HepG2 (cell line): ENCODE data around the gene DAG1. TPM values are rescaled to one million over a fixed set of nuclear protein-coding genes. Genes with fewer than 3 reads are reported as not detected.

Experiments used
- AHR ChIP-seq: IDR thresholded peaks from 2 replicates; pipeline ENCODE4 v1.6.1; 2018; ENCODE audit warnings: missing genetic modification reagents, missing compliant biosample characterization
- CC2D1A ChIP-seq: sonication (generic); formaldehyde crosslinking; IDR thresholded peaks from 2 replicates; pipeline ENCODE4 v1.8.1; 2023; ENCODE audit warnings: mild to moderate bottlenecking, missing genetic modification reagents
- DMAP1 ChIP-seq: IDR thresholded peaks from 2 replicates; pipeline ENCODE4 v1.6.1; 2016
- EED ChIP-seq: sonication (generic); formaldehyde crosslinking; IDR thresholded peaks from 2 replicates; pipeline ENCODE4 v1.5.0; 2020; ENCODE audit warnings: mild to moderate bottlenecking, missing genetic modification reagents
- FOXK1 ChIP-seq: sonication (generic); formaldehyde crosslinking; IDR thresholded peaks from 2 replicates; pipeline ENCODE4 v1.4.0; 2020; ENCODE audit warnings: low read depth, missing genetic modification reagents, borderline replicate concordance
- GPN1 ChIP-seq: sonication (generic); formaldehyde crosslinking; IDR thresholded peaks from 2 replicates; pipeline ENCODE4 v1.5.1; 2020; ENCODE audit warnings: missing genetic modification reagents, borderline replicate concordance
- HIVEP1 ChIP-seq: sonication (generic); formaldehyde crosslinking; IDR thresholded peaks from 2 replicates; pipeline ENCODE4 v1.4.0; 2020; ENCODE audit warnings: mild to moderate bottlenecking, missing genetic modification reagents
- KAT2B ChIP-seq: fragments of 150-350 bp; IDR thresholded peaks from 2 replicates; pipeline ENCODE4 v1.6.1; 2014; ENCODE audit warnings: low read depth, low read length, borderline replicate concordance
- MBD4 ChIP-seq: IDR thresholded peaks from 2 replicates; pipeline ENCODE4 v1.6.1; 2012; ENCODE audit warnings: low read length, inconsistent platforms, borderline replicate concordance
- MYNN ChIP-seq: sonication (generic); formaldehyde crosslinking; IDR thresholded peaks from 2 replicates; pipeline ENCODE4 v1.4.0; 2020; ENCODE audit warnings: mild to moderate bottlenecking, low read depth, missing genetic modification reagents
- NFATC3 ChIP-seq: sonication (generic); formaldehyde crosslinking; IDR thresholded peaks from 2 replicates; pipeline ENCODE4 v1.5.1; 2020; ENCODE audit warnings: mild to moderate bottlenecking, missing genetic modification reagents
- SMAD9 ChIP-seq: sonication (generic); formaldehyde crosslinking; IDR thresholded peaks from 2 replicates; pipeline ENCODE4 v1.5.1; 2020; ENCODE audit warnings: mild to moderate bottlenecking, missing genetic modification reagents
- ZFAT ChIP-seq: sonication (generic); formaldehyde crosslinking; conservative IDR thresholded peaks from 2 replicates; pipeline ENCODE4 v1.8.1; 2023; ENCODE audit warnings: missing genetic modification reagents, inconsistent platforms
- ZFP1 ChIP-seq: IDR thresholded peaks from 2 replicates; pipeline ENCODE4 v1.6.1; 2016
- ZFP37 ChIP-seq: sonication (generic); formaldehyde crosslinking; IDR thresholded peaks from 2 replicates; pipeline ENCODE4 v1.4.0; 2020; ENCODE audit warnings: missing genetic modification reagents, borderline replicate concordance
- ZNF281 ChIP-seq: sonication (generic); formaldehyde crosslinking; IDR thresholded peaks from 2 replicates; pipeline ENCODE4 v1.4.0; 2020; ENCODE audit warnings: missing genetic modification reagents, borderline replicate concordance
- ZNF331 ChIP-seq: sonication (generic); formaldehyde crosslinking; IDR thresholded peaks from 2 replicates; pipeline ENCODE4 v1.4.0; 2020; ENCODE audit warnings: missing genetic modification reagents
- ZNF552 ChIP-seq: sonication (generic); formaldehyde crosslinking; IDR thresholded peaks from 2 replicates; pipeline ENCODE4 v1.9.0; 2022; ENCODE audit warnings: missing genetic modification reagents, mild to moderate bottlenecking, borderline replicate concordance
- ZNF562 ChIP-seq: sonication (generic); formaldehyde crosslinking; IDR thresholded peaks from 2 replicates; pipeline ENCODE4 v1.8.0; 2022; ENCODE audit warnings: missing genetic modification reagents, borderline replicate concordance
- ZNF569 ChIP-seq: sonication (generic); formaldehyde crosslinking; IDR thresholded peaks from 2 replicates; pipeline ENCODE4 v1.5.0; 2020; ENCODE audit warnings: mild to moderate bottlenecking, missing genetic modification reagents, moderate library complexity, borderline replicate concordance
- ZNF709 ChIP-seq: sonication (generic); formaldehyde crosslinking; IDR thresholded peaks from 2 replicates; pipeline ENCODE4 v1.5.0; 2020; ENCODE audit warnings: mild to moderate bottlenecking, missing genetic modification reagents
- polyA plus RNA-seq, 8 experiments: library from polyadenylated mRNA; depleted of rRNA in 3 of 8; stranded (reverse) in 7 of 8; unstranded in 1 of 8; fragments of >200 nt; fragmentation: Illumina TruSeq in 4 of 8; extraction: Trizol in 4 of 8; gene quantifications; 2 replicates each; pipeline versions ENCODE4 v1.2.1 to v1.2.3, GENCODE V29; 2011 to 2016; ENCODE audit warnings: low read depth in 4 of 8, missing spikeins in 1 of 8, mixed read lengths in 1 of 8; ENCODE audit not compliant: insufficient read depth in 1 of 8
- total RNA-seq, 5 experiments: library from RNA; depleted of rRNA; stranded (reverse); fragments of >200 nt; fragmentation: Illumina TruSeq; extraction: Trizol; gene quantifications; 2 replicates each; pipeline ENCODE4 v1.2.3, GENCODE V29; 2016; ENCODE audit warnings: low read depth in 1 of 5
- TF ChIP-seq, protein P1 (sequence below): sonication (generic); formaldehyde crosslinking; conservative IDR thresholded peaks from 2 replicates; pipeline ENCODE4 v1.8.0; 2022; ENCODE audit warnings: low read depth, missing genetic modification reagents
- TF ChIP-seq, protein P2 (sequence below): sonication (generic); formaldehyde crosslinking; IDR thresholded peaks from 2 replicates; pipeline ENCODE4 v1.5.0; 2020; ENCODE audit warnings: missing genetic modification reagents
- TF ChIP-seq, protein P3 (sequence below): sonication (generic); formaldehyde crosslinking; IDR thresholded peaks from 2 replicates; pipeline ENCODE4 v1.5.1; 2020; ENCODE audit warnings: missing genetic modification reagents, mild to moderate bottlenecking, borderline replicate concordance

DAG1 gene
- total and polyA plus RNA-seq, 2 of the 13 experiments (the other 11 are each of a cell fraction or from before 2014, with no cell fraction given): 47.3 to 50.4 TPM

DNA sequence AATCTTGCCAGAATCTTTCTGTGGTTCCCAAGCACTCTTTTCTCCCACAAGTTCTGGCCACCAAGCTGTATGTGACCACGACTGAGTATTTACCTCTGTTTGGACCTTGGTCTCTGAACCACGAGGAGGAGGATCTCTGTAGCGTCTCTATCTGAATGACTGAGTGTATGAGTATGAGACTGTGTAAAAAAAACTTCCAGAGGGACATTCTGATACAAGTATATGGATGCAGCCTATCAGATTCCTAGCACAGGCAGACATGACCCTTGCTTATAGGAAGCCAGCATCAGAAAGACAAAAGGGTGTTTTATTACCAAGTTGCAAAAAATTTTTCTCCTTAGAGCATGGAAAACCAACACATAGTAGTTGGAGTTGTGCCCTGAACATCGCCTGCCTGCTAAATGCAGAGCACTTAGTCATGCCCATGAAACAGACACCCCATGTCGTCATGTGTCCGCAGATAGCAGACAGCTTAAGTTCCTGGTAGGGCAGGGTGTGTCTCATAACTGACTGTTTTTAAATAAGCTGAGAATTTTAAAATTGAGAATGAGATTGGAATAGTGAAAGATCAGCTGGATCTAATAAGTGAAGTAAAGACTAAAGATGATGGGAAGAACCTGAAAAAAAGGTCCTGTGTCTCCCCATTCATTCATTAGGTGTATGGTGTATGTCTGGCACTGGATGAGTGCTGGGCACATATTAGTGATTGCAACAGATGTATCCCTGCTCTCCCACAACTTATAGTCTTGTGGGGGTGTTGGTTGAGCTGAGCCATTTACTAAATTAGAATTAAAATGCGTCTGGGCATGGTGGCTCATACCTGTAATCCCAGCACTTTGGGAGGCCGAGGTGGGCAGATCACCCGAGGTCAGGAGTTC lies 30.9 kb downstream of the DAG1 start (continued):
- no peak for TF ChIP-seq ZNF562
- TF ChIP-seq HIVEP1 (CRISPR knock-in tag): no peak
- no peak for TF ChIP-seq ZNF569
- no peak for TF ChIP-seq AHR (CRISPR knock-in tag)
- TF ChIP-seq NFATC3 (CRISPR knock-in tag): no peak
- TF ChIP-seq CC2D1A (CRISPR knock-in tag): no peak
- no peak for TF ChIP-seq ZNF552 (CRISPR knock-in tag)
- TF ChIP-seq, protein P1, sequence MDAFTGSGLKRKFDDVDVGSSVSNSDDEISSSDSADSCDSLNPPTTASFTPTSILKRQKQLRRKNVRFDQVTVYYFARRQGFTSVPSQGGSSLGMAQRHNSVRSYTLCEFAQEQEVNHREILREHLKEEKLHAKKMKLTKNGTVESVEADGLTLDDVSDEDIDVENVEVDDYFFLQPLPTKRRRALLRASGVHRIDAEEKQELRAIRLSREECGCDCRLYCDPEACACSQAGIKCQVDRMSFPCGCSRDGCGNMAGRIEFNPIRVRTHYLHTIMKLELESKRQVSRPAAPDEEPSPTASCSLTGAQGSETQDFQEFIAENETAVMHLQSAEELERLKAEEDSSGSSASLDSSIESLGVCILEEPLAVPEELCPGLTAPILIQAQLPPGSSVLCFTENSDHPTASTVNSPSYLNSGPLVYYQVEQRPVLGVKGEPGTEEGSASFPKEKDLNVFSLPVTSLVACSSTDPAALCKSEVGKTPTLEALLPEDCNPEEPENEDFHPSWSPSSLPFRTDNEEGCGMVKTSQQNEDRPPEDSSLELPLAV: no peak
- TF ChIP-seq ZFP37 (CRISPR knock-in tag): no peak
- TF ChIP-seq EED (CRISPR knock-in tag): no peak
- no peak for TF ChIP-seq ZNF709 (CRISPR knock-in tag)
- TF ChIP-seq ZFAT (CRISPR knock-in tag): no peak
- no peak for TF ChIP-seq MYNN (CRISPR knock-in tag)
- TF ChIP-seq GPN1: no peak
- no peak; the same call in 1 of the 2 replicates for TF ChIP-seq ZNF331 (CRISPR knock-in tag)
- no peak for TF ChIP-seq SMAD9 (CRISPR knock-in tag)
- peak; percentile 69; the same call in 1 of the 2 replicates for TF ChIP-seq FOXK1 (CRISPR knock-in tag)
- no peak for TF ChIP-seq MBD4
- no peak for TF ChIP-seq ZNF281 (CRISPR knock-in tag)
- TF ChIP-seq, protein P2, sequence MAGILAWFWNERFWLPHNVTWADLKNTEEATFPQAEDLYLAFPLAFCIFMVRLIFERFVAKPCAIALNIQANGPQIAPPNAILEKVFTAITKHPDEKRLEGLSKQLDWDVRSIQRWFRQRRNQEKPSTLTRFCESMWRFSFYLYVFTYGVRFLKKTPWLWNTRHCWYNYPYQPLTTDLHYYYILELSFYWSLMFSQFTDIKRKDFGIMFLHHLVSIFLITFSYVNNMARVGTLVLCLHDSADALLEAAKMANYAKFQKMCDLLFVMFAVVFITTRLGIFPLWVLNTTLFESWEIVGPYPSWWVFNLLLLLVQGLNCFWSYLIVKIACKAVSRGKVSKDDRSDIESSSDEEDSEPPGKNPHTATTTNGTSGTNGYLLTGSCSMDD (CRISPR knock-in tag): no peak
- TF ChIP-seq, protein P3, sequence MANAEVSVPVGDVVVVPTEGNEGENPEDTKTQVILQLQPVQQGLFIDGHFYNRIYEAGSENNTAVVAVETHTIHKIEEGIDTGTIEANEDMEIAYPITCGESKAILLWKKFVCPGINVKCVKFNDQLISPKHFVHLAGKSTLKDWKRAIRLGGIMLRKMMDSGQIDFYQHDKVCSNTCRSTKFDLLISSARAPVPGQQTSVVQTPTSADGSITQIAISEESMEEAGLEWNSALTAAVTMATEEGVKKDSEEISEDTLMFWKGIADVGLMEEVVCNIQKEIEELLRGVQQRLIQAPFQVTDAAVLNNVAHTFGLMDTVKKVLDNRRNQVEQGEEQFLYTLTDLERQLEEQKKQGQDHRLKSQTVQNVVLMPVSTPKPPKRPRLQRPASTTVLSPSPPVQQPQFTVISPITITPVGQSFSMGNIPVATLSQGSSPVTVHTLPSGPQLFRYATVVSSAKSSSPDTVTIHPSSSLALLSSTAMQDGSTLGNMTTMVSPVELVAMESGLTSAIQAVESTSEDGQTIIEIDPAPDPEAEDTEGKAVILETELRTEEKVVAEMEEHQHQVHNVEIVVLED (CRISPR knock-in tag): no peak
- no peak for TF ChIP-seq KAT2B
- TF ChIP-seq ZFP1 (CRISPR knock-in tag): peak; percentile 27; the same call in 1 of the 2 replicates
- TF ChIP-seq DMAP1 (CRISPR knock-in tag): 0 out of 2 replicates have a peak, but pooled peaks have one; percentile 32
